HG03103 (cell line): ENCODE measurements around the gene DESI2.

Experiments used
- ATAC-seq: cut with Tn5 transposase; IDR thresholded peaks from one replicate; pipeline ENCODE4 v1.9.1; 2021; ENCODE audit warnings: low read depth; ENCODE audit not compliant: unreplicated experiment

Gene DESI2

GRCh38 chr1:244749230-244750016 is 96.5 kb downstream of the DESI2 start:
- no peak for ATAC-seq

DNA sequence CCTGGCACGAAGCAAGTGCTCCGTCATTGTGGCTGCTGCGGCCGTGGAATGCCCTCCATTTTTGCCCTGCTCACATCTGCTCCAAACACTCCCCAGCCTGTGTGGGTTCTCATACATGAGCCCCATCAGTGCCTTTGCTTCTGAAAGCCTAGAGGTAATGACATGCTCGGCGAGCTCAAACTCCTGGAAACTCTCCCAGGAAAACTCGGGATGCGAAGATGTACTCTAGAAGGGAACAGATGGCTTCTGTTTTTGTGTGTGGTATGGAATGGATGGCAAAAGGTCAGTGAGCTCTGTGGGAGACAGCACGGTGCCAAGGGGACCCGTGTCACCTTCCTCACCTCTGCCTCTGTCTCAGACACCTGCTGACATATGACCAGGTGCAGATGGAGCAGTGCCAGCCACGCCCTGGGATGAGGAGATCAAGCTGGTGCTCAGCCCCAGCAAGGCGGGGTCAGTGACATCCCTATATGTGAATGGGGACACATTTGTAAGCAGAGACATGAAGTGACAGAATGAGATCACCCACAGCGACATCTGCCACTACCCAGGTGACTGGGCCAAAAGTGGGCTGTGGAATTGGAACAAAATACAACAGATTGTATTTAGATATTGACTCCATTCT is 98.5 kb downstream of the DESI2 start:
- no peak for ATAC-seq

DNA sequence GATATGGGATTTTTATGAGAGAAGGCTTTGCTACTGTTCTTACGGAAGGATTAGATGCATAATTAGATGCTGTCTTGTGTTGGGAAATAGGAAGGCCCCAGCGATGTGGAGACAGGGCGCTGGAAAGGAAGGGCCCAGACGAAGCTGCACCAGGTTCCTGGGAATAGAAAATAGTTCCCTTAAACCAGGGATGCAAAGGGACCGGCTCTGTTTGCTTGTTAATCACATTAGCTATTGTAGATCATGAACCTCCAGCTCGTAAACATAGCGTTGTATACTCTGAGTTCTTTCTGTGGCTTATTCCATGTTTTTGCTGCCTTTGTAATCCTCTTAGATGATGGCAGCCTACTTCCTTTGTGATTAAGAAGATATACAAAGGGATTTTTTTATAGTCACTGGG is 102.7 kb downstream of the DESI2 start:
- no peak for ATAC-seq

GRCh38 chr1:244757091-244757939 is 104.4 kb downstream of the DESI2 start:
- no peak for ATAC-seq
